ENCODE measurements around the gene CDX2. TPM values are rescaled to one million over a fixed set of nuclear protein-coding genes. Genes with fewer than 3 reads are reported as not detected.
A peak's percentile ranks its signal among the peaks of the same experiment; 100 is the strongest.

The CDX2 gene
- total and polyA plus RNA-seq, 2 donors (not counting 1 experiment from before 2014, with no cell fraction given), result not detected

GRCh38 chr13:27921961-27922882, 46.9 kb downstream of the CDX2 start:
- Histone ChIP-seq H3K9me3 (ENCODE audit: control extremely low read depth in 1 of 3, control insufficient read depth in 2 of 3, insufficient read depth in 1 of 3, low read length in 2 of 3) (peaks cover 0 to 86% (median 26%) of the 10 kb centered on the region in 3 donors), H3K27ac (ENCODE audit: low read length in 2 of 2) (no peak overlapping the region), H2AFZ (ENCODE audit: insufficient read depth, low read depth, low read length, poor library complexity, severe bottlenecking) (no peak overlapping the region), H3K4me3 (ENCODE audit: control extremely low read depth in 1 of 5, extremely low read depth in 1 of 5, insufficient read depth in 1 of 5, low read depth in 2 of 5, low read length in 4 of 5) (no peak overlapping the region), H3K4me2 (replicated peaks; ENCODE audit: low read depth, low read length, poor library complexity, severe bottlenecking) (peak overlapping the region; percentile 87), H3K4me1 (ENCODE audit: control insufficient read depth in 2 of 2, insufficient read depth in 2 of 2, low read length in 2 of 2) (peaks cover 62 to 89% of the 10 kb centered on the region in 2 donors), H3K27me3 (replicated peaks in 1 of 4; ENCODE audit: control extremely low read depth in 1 of 4, control insufficient read depth in 3 of 4, insufficient read depth in 4 of 4, low read length in 3 of 4) (peaks cover 0 to 98% (median 79%) of the 10 kb centered on the region in 4 experiments), H3K36me3 (replicated peaks in 1 of 2; ENCODE audit: control extremely low read depth in 1 of 2, control insufficient read depth in 1 of 2, extremely low read depth in 1 of 2, insufficient read depth in 2 of 2, low read length in 1 of 2) (no peaks in the 10 kb centered on the region), H3K9ac (ENCODE audit: low read length) (peak overlapping the region; percentile 59), H4K20me1 (ENCODE audit: control insufficient read depth, insufficient read depth, low read length, poor library complexity, severe bottlenecking) (no peaks in the 10 kb centered on the region), H3K79me2 (ENCODE audit: control insufficient read depth, insufficient read depth, low read length) (no peaks in the 10 kb centered on the region)
- 9% methylated on average over 31 of the region's 39 CpGs for WGBS (ENCODE audit: insufficient coverage)
- peaks cover 4% of the 10 kb centered on the region for H3K9me3 Mint-ChIP-seq (ENCODE audit: insufficient read depth)
- ChIA-PET CTCF (interaction anchor here (3.4 kb wide), 1 partner anchor 32 kb away, joined by 12 read pairs; no protein-coding TSS in a partner anchor), POLR2A (no interaction called here)
- peaks cover 72% of the 10 kb centered on the region for H3K27me3 Mint-ChIP-seq
- no peak for TF ChIP-seq EZH2 (IDR thresholded peaks at IDR 0.05; ENCODE audit: borderline replicate concordance, insufficient read depth, low read depth, low read length, poor library complexity, severe bottlenecking)
- TF ChIP-seq, protein P1, sequence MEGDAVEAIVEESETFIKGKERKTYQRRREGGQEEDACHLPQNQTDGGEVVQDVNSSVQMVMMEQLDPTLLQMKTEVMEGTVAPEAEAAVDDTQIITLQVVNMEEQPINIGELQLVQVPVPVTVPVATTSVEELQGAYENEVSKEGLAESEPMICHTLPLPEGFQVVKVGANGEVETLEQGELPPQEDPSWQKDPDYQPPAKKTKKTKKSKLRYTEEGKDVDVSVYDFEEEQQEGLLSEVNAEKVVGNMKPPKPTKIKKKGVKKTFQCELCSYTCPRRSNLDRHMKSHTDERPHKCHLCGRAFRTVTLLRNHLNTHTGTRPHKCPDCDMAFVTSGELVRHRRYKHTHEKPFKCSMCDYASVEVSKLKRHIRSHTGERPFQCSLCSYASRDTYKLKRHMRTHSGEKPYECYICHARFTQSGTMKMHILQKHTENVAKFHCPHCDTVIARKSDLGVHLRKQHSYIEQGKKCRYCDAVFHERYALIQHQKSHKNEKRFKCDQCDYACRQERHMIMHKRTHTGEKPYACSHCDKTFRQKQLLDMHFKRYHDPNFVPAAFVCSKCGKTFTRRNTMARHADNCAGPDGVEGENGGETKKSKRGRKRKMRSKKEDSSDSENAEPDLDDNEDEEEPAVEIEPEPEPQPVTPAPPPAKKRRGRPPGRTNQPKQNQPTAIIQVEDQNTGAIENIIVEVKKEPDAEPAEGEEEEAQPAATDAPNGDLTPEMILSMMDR (IDR thresholded peaks at IDR 0.05), result no peak
- no peak for ATAC-seq (ENCODE audit: low read depth)
- intact Hi-C loops (cut with micrococcal nuclease), result loop anchor here (5.0 kb wide), 3 partner anchors 45 to 215 kb away; partner anchors contain the start of genes CDX2, GSX1 and PAN3
- DNase-seq, result peak; percentile 52
- peak overlapping the region; percentile 55 for H3K4me3 Mint-ChIP-seq
- H3K4me1 Mint-ChIP-seq, result peaks cover 51% of the 10 kb centered on the region
- peak overlapping the region; percentile 53 for H3K27ac Mint-ChIP-seq

Measured in B cell (primary cell).